GM19351 (cell line): ENCODE measurements around the gene MACROD2.
"Not testable (repeated sequence)": the region's sequence is repeated elsewhere in the genome, so short reads cannot be mapped to it uniquely, and the experiment has no call there.

Source experiments
- ATAC-seq: cut with Tn5 transposase; IDR thresholded peaks from one replicate; pipeline ENCODE4 v1.9.1; 2021; ENCODE audit warnings: mild to moderate bottlenecking, moderate library complexity; ENCODE audit not compliant: unreplicated experiment

Gene MACROD2

DNA sequence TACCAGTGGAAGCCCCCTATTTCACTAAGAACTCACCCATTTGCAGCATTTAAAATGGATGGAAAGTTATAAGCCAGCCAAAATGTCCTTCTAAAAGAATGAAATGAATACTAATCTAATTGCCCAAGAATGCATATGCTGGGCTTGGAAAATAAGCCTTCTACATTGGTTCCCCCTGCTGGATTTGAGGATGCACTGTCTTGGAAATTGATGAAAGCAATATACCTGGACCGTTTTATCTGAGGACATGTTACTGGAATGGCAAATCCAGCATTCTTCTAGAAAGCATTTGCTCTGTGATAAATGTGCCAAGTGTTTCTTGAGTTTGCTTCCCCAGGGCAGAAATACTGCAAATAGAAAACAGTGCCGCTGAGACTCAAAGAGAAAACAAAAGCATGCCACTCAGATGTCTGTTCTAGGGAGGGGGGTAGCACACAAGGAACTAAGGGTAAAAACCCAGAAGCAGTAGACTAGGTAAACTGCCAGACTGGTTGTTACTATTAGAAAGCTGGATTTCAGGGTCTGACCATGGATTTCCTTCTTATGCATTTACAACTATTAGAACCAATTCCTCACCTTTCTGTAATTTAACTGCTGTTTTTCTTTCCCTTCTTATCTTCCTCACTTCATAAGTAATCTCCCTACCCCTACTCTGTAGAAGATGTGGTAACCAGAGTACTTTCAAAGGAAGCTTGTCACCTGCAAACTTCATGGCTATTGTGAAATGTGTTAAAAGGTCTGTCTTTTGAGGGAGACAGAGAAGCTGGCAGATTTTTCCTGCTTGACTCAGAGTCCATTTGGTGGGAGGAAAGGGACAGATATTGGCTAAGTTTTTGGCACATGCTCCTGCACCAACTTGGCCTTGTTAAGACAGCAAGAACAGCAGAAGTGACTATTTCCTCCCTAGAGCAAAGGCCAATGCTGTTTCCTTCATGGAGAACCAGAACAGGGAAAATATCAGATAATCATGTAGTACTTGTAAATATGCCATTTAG lies 1935.3 kb downstream of the MACROD2 start:
- no peak for ATAC-seq

DNA sequence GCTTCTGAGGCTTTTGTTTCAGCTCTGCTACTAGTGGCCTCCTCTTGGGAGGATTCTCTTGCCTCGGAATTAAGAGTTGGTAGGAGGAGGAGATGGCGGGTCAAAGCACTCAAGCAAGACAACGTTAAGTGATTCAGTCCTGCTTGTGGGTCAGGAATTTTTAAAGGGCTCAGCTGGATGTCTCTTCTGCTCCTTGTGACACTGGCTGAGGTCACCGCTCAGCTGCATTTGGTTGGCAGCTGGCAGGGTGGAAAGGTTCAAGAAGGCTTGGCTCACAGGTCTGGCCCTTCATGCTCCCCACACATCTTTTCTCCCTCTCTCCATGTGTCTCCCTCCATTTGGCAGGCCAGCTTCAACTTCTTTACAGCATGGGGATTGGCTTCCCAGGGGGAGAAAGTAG lies 1936.6 kb downstream of the MACROD2 start:
- no peak for ATAC-seq

DNA sequence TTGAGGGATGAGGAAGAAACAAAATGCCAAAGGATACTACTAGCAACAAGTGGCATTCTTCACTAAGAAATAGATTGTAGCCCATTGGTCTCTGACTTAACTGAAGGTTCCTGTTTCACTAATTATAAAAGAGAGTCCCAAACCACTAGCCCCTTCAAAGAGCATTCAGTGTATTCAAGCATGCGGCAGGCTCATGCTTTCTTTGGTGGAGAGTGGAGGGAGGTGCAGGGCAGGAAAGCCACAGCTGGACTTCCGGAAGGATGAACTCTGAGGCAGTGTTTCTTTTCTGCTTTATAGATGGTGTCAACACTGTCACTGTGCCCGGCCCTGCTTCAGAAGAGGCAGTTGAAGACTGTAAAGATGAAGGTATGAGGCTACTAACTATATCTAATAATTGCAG lies 1941.9 kb downstream of the MACROD2 start:
- ATAC-seq, result peak; percentile 72

DNA sequence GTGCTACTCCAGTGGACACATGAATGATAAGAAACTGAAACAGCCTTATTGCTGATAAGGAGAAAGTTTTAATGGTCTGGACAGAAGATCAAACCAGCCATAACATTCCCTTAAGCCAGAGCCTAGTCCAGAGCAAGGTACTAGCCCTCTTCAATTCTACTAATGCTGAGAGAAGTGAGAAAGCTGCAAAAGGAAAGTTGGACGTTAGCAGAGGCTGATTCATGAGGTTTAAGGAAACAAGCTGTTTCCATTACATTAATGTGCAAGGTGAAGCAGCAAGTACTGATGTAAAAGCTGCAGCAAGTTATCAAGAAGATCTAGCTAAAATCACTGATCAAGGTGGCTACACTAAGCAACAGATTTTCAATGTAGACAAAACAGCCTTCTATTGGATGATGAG lies 1943.5 kb downstream of the MACROD2 start:
- no peak for ATAC-seq

DNA sequence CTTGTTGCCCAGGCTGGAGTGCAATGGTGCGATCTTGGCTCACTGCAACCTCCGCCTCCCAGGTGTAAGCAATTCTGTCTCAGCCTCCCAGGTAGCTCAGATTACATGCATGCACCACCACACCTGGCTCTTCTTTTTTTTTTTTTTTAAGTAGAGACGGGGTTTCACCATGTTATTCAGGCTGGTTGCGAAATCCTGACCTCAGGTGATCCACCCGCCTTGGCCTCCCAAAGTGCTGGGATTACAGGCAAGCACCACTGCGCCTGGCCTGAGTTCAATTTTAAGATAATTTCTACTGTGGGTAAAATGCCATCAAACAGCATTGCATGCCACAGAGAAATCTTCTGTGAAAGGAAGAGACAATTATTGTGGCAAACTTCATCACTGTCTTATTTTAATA lies 1944.8 kb downstream of the MACROD2 start:
- ATAC-seq, result no peak

DNA sequence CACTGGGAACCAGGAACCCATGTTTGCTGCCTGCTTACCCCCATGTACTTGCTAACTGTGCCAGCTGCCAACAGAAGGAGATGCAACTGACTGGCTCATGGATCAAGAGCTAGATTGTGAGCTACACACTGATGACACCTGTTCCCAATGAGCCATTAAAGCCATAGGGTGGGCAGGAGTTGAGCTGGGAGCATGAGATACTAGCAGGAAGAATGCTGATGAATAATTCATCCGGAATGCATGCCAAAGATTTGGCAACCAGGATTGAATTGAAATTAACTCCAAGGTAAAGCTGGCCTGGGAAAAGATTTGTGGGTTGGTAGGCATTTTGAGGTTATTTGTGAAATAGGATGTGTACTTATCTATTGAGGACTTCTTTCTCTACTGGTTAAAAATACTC lies 1946.8 kb downstream of the MACROD2 start:
- ATAC-seq, result no peak

DNA sequence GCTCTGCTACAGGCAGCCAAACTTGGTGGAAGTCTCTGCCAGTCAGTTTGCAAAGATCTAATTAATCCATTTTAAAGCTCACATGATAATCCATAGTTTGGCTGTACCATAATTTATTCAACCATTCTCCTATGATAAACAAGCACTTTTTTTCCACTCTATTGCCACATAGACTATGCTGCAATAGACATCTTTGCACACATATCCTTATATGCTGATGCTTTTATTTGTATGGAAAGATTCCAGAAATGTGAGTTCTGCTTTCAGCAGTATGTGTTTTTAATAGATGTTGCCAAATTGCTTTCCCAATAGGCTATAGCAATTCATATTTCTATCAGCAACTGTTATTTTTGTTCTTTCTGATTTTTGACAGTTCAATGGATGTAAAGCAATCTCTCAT lies 1950.0 kb downstream of the MACROD2 start:
- ATAC-seq, result no peak

DNA sequence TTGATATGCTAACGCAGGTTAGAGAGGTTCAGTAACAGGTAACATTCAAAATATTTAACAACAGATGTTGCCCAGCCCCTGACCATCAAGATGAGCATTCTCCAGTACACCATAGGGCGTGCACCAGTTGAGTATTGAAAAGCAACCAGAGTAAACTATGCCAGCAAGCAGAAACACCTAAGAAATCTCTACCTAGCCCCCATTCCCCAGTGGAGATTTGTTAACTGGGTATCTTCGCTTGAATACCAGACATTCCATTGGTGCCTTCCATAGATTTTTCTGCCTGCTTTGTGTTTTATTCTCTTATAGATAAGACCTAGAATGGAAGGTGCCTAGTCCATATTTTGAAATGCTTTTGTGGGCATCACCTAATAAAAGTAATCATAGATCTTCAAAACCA lies 1954.1 kb downstream of the MACROD2 start:
- ATAC-seq, result no peak

DNA sequence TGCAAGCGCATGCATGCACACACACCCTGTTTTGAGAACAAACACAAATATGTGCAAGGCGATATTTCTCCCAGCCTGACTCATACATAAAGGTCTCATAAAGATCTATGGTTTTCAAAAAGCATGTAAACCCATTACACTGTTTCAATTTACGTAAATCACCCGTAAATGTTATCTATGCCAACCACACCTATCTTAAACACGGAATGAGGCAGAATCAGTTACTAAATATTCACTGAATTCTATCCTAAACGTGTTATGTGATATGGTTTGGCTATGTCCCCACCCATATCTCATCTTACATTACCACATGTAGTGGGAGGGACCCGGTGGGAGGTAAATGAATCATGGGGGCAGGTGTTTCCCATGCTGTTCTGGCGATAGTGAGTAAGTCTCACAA lies 1956.3 kb downstream of the MACROD2 start:
- ATAC-seq, result no peak

DNA sequence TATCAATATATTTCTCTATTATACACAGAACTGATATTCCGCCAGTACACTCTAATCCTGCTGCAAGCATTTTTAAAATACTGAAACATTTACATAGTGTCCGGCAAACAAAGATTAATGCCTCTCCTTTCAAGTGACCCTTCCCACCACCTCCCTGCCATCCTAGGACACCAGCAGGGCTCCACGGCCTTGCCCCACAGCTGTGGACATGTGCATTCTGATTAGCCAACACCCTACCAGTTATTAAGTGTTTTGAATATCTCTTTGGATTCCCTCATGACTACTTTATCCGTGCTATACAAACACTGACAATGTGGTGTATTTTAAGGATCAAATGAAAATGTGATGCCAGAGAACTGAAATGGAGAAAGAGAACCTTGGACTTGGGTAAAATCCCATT lies 1962.8 kb downstream of the MACROD2 start:
- ATAC-seq, result no peak

DNA sequence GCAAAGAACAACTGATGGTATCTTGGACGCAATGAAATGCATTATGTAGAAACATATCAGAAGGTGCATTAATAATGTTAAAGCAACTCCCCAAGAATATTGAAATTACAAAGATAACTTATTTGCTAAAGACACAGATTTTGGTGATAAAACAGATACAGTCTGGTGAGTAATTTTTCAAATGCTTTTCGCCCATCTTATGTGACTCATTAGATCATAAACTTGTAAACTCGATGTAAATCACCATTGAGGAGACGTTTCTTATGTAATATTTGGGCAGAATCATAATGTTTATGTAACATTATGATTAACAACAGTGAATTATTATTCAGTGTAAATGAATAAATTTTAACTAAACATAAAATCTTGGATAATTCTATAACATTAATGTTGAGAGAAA lies 1969.8 kb downstream of the MACROD2 start:
- ATAC-seq, result no peak

DNA sequence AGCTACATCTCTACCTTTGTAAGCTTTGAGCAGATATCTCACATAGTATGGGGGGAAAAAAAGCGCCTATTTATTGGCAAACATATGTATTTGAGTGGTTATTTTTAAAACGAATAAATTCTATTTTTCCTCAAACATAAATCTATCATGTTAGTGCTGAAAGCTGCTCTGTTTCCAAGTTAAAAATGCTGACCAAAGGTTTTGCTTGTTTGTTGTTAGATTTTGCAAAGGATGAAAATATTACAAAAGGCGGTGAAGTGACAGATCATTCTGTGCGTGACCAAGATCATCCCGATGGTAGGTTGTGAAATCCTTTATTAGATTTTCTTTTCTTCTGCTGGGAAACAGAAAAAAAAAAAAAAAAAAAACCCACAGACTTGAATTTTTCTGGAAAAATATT lies 1972.0 kb downstream of the MACROD2 start:
- no peak for ATAC-seq

DNA sequence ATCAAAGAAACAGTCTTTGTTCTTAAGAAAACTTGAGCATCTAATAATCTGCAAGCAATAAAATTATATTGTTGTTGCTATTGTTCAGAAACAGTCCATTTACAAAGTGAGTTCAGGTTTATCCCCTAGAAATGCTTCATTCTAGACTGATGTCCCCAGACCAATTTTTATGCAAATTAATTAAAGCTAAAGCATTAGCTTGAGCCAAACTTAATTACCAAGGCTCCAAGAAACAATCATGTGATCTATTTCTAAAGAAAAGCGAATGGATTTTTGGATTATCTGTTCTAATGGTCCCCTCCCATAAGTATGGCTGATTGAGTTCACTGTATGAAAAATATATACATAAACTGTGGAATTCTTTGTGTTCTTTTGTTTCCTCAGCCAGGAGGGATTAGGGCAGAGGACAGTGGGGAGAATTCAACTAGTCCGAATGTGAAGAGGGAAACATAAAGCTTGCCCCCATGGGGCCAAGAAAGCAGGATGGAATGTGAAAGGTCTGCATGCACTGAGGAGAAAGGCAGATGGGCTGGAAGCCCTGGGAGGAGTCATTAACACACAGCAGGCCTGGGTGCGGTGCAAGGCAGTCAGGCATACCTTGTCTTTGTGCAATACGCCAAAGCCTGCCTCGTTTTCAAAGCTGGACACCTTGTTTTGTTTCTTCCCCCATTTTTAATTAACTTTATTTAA lies 1980.9 kb downstream of the MACROD2 start:
- no peak for ATAC-seq

DNA sequence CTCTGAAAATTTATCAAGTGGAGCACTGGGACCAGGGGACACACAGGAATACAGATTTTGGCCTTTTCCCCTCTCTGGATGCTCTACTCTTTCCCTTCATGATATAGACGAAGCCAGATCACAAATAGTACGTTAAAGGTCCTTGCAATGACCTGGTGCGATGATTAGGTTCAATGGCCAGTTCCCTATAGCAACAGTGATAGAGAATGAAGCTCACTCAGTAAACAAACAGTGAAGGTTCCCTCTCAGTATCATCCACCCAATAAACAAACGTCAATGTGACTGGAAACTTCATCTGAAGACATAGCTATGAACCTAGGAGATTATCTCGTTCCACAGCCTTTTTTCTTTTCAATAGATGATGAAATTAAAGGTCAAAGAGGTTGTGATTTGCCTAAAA lies 1981.7 kb downstream of the MACROD2 start:
- no peak for ATAC-seq

DNA sequence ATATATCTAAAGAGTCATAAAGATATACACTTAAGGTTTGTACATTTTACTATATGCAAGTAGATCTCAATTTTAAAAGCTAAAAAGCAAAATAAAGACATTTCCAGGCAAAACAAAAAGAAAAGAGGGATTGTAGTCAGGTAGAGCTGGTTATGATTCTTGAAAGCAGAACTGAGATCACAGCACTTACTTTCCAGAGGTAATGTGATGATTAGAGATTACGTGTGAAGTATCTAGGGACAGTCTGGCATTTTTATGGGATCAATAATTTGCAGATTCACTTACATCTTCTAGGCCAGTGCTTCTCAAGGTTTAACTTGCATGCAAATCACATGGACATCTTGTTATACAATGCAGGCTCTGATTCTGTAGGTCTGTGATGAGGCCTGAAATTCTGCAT lies 1982.4 kb downstream of the MACROD2 start:
- ATAC-seq, result no peak

DNA sequence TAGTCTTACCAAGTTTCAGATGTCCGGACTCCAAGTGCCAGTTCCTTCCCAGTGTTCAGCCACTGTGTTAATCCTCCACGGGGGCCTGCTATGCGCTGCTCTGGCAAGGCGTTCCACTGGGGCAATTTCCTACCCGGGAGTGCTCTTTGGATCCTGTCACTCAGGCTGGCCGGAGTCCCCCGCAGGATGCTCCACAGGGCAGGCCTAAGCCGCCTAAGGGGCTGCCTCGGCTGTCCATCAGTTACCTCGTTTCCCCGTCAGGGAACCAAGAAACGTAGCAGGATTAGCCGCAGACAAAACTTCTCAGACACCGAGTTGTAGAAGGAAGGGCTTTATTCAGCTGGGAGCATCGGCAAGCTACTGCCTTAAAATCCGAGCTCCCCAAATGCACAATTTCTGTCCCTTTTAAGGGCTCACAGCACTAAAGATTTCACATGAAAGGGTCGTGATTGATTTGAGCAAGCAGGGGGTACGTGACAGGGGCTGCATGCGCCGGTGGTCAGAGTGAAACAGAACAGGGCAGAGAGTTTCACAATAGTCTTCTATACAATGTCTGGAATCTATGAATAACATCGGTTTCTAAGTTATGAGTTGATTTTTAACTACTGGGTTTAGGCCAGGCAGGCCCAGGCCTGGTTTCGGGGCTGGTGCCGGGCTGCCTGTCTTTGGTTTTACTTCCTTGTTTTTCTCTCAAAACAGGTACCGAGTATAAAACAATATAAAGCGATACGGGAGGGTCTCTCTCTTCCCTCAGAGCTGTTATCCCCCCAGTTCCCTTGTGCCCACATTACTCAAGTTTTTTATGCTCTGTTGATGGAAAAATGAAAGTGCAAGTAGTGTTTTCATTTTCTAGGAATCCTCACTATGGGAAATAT lies 1990.4 kb downstream of the MACROD2 start:
- not testable (repeated sequence) for ATAC-seq

DNA sequence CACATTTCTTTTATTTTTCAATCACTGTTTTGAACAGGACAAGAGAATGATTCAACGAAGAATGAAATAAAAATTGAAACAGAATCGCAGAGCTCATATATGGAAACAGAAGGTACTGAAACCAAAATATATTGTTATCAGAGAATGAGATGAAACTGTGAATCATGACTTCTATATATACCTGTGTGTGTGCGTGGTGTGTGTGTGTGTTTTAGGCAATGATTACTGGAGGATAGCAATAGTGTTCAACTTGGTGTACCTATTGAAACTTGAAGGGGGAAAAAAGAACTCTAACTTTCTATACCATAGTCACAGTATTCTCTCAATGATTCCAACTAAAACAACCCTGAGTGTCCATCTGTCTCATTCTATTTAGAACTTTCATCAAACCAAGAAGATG lies 1991.4 kb downstream of the MACROD2 start:
- ATAC-seq, result peak; percentile 96

DNA sequence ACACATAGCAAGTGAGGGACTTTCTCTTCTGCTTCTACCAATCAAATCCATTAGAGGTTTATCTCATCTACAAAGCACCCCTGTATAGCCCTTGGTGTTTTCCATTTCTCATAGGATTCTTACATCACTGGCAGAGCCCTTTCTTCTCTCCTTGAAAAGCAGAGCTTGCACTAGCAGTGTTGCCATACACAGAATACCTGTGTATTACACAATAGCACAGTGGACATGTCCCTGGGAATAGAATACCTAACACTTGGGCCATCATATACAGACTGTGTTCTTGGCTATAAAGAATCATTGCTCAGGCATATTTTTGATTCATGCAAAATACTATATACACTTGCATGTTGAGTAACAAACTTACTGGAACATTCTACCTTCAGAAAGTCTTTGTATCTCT lies 1996.0 kb downstream of the MACROD2 start:
- ATAC-seq, result no peak

DNA sequence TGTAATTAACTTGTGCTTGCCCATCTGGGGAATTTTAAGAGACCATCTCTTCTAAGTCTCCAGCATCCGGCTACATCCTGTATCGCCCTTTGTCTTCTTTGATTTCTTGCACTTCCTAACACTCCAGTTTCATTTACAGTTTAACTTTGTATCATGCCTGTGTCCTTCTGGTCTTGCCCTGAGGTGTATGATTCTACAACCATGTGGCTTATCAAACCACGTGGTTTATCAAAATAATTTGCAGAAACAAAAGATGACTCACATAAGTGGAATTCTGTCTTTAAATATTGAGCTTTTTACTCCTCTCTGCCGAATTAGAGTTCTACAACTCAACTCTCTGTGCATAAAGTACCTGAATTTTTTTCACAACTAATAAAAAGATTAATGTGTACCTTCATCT lies 1997.2 kb downstream of the MACROD2 start:
- ATAC-seq, result no peak

DNA sequence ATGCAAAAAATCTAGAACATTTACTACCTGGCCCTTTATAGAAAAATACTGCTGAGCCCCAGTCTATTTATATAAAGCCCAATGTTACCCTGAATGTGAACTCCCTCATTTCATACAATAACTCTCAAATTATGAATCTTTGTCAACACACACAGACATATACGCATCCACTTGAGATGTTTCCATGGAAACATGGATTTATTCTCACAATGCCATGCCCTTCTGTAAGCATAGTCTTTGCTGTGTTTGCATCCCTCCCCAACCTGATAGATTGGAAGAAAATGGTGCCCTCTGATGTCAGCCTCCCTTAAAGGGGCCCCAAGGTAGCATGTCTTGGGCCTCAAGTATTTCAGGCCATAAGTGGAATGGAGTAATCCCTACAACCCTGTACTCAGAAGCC lies 2004.8 kb downstream of the MACROD2 start:
- no peak for ATAC-seq

DNA sequence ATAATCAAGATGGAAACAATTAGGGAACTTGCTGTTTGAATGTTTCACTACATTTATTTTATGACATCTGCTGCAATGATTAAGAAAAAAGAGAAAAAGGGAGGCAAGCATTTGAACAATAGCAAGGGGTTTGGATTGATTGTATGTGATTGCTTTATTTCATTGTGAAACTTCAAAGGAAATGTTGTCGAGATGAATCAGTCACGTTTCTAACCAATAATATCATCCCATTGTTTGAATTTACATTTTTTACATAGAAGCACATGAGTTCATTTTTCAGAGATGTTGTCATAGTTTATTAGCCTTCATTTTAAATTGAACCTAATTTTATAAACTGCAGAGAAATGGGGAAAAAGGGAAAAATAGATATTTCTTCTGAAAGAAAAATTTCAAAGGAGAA lies 2006.0 kb downstream of the MACROD2 start:
- no peak for ATAC-seq
